DMS153 treated with DMSO at 0.1 percent for 48 hours (cell line): Measurements from ENCODE around the gene PNLIPRP2.

Experiments used
- DNase-seq: peaks from one replicate; lab custom pipeline; 2025; ENCODE audit not compliant: unreplicated experiment; lab: John Stamatoyannopoulos, UW

Gene PNLIPRP2

GRCh38 chr10:116612107-116612769, 8.5 kb upstream of the PNLIPRP2 start:
- DNase-seq, result no peak

GRCh38 chr10:116613471-116613870, 7.3 kb upstream of the PNLIPRP2 start:
- DNase-seq, result no peak

GRCh38 chr10:116614796-116615195, 6.0 kb upstream of the PNLIPRP2 start:
- DNase-seq, result no peak

- DNase-seq, result no peak
Measured at GRCh38 chr10:116615199-116615776, 5.5 kb upstream of the PNLIPRP2 start.

GRCh38 chr10:116621476-116621875, 723 bp downstream of the PNLIPRP2 start:
- DNase-seq, result no peak

GRCh38 chr10:116621934-116622655, 1.3 kb downstream of the PNLIPRP2 start:
- no peak for DNase-seq

- no peak for DNase-seq
Measured at GRCh38 chr10:116625845-116626244, 5.1 kb downstream of the PNLIPRP2 start.

- DNase-seq, result no peak
Measured at GRCh38 chr10:116626815-116627214, 6.1 kb downstream of the PNLIPRP2 start.

- DNase-seq, result no peak
Measured at GRCh38 chr10:116627386-116627933, 6.7 kb downstream of the PNLIPRP2 start.

- no peak for DNase-seq
Measured at GRCh38 chr10:116629340-116629739, 8.6 kb downstream of the PNLIPRP2 start.

GRCh38 chr10:116630020-116630419, 9.3 kb downstream of the PNLIPRP2 start:
- no peak for DNase-seq

- no peak for DNase-seq
Measured at GRCh38 chr10:116631871-116632295, 11.1 kb downstream of the PNLIPRP2 start.

- DNase-seq, result no peak
Measured at GRCh38 chr10:116632596-116633215, 12.0 kb downstream of the PNLIPRP2 start.

GRCh38 chr10:116633216-116633600, 12.5 kb downstream of the PNLIPRP2 start:
- DNase-seq, result no peak

- no peak for DNase-seq
Measured at GRCh38 chr10:116634126-116634975, 13.6 kb downstream of the PNLIPRP2 start.

GRCh38 chr10:116636385-116636784, 15.6 kb downstream of the PNLIPRP2 start:
- no peak for DNase-seq

- no peak for DNase-seq
Measured at GRCh38 chr10:116636976-116637375, 16.2 kb downstream of the PNLIPRP2 start.

GRCh38 chr10:116637830-116638229, 17.1 kb downstream of the PNLIPRP2 start:
- DNase-seq, result no peak

GRCh38 chr10:116646502-116646901, 25.7 kb downstream of the PNLIPRP2 start:
- DNase-seq, result no peak

- no peak for DNase-seq
Measured at GRCh38 chr10:116648903-116649302, 28.1 kb downstream of the PNLIPRP2 start.

GRCh38 chr10:116653885-116654284, 33.1 kb downstream of the PNLIPRP2 start:
- no peak for DNase-seq
